ENCODE data around the gene TMEM119.
"Not testable (repeated sequence)": the region's sequence is repeated elsewhere in the genome, so short reads cannot be mapped to it uniquely, and the experiment has no call there.

Gene TMEM119

GRCh38 chr12:108595711-108596647 is 1.9 kb downstream of the TMEM119 start:
- in situ Hi-C loops (cut with HindIII; ENCODE audit: low sequenced_read_pairs): no loop called here
- no peak for TF ChIP-seq CTCF (IDR thresholded peaks at IDR 0.05; ENCODE audit: low read depth, low read length, missing control alignments)
- DNase-seq (ENCODE audit: low read depth): no peak
- H3K4me3 ChIP-seq (ENCODE audit: low read depth, low read length): peak overlapping the region; percentile 34

DNA sequence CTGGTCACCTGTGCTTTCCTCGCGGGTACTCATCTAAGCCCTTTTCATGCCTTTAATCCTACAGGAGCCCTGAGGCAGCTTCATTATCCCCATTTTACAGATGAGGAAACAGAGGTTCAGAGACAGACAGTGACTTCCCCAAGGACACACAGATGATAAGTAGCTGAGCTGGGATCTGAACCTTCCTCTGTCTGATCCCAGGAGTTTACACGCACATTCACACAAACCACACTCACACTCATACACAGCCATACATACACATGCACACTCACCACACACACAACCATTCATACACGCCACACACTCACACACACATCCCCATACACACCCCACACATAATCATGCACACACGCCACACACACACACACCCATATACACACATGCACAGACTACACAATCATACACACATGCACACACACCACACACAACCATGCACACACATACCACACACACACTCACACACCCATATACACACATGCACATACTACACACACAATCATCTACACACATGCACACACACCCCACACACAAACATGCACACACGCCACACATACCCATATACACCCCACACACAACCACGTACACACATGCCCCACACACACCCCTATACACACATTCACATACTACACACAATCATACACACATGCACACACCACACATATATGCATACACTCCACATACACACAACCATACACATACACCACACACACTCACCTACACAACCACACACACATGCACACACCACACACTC is 2.7 kb downstream of the TMEM119 start:
- no peak for DNase-seq (ENCODE audit: low read depth)
- H3K4me3 ChIP-seq (ENCODE audit: low read depth, low read length): peak overlapping the region; percentile 34
- TF ChIP-seq CTCF (IDR thresholded peaks at IDR 0.05; ENCODE audit: low read depth, low read length, missing control alignments): no peak
- in situ Hi-C loops (cut with HindIII; ENCODE audit: low sequenced_read_pairs): no loop called here

DNA sequence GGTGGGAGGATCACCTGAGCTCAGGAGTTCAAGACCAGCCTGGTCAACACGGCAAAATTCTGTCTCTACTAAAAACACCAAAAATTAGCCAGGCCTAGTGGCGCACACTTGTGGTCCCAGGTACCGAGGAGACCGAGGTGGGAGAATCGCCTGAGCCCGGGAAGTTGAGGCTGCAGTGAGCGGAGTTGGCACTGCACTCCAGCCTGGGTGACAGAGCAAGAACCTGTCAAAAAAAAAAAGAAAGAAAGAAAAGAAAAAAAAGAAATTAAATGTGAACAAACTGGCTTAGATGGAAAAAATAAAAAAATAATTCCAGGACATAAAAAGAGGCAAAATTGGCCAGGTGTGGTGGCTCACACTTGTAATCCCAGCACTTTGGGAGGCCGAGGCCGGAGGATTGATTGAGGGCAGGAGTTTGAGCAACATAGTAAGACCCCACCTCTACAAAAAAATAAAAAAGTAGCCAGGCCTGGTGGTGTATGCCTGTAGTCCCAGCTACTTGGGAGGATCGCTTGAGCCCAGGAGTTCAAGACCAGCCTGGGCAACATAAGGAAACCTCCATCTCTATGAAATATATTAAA is 3.5 kb downstream of the TMEM119 start:
- in situ Hi-C loops (cut with HindIII; ENCODE audit: low sequenced_read_pairs): no loop called here
- H3K4me3 ChIP-seq (ENCODE audit: low read depth, low read length): no peak overlapping the region
- TF ChIP-seq CTCF (IDR thresholded peaks at IDR 0.05; ENCODE audit: low read depth, low read length, missing control alignments): no peak

DNA sequence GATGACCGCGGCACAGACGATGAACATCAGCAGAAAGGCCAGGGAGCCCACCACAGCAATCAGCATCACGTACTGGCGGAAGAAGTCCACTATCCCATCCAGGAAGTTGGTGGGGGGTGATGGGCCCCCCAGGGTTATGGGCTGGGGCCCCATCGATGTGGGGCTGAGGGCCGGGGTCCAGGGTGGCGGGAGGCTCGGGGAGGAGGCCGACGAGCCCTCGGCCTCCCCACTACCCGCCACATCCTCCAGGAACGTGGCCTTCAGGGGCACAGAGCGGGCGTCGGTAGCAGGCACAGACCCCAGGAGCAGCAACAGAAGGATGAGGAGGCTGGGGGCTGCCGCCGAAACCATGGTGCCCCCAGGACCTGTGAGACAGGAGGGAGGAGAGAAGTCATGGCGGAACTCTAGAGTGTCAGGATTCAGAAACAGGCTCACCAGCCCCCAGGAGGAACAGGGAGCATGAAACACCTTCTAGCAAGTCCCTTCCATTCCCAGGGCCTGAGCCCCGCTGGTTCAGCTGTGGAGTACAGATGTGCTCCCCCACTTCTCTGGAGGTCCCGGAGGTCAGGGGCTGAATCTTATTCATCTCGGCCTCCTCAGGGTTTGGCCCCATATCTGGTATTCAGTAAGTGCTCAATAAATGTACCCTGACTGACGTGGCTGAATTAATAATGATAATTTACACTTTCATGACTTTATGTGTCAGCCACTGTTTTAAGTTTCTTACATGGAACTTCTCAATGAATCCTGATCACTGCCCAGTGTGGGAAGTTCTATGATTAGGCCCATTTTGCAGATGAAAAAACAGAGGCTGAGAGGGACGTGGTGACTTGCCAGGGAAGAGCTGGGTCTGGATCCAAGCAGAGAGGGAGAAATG is 5.6 kb downstream of the TMEM119 start:
- no peak for DNase-seq (ENCODE audit: low read depth)
- in situ Hi-C loops (cut with HindIII; ENCODE audit: low sequenced_read_pairs): no loop called here
- no peak overlapping the region for H3K4me3 ChIP-seq (ENCODE audit: low read depth, low read length)
- no peak for TF ChIP-seq CTCF (IDR thresholded peaks at IDR 0.05; ENCODE audit: low read depth, low read length, missing control alignments)

More for the DNA sequence above, 3.5 kb downstream of the TMEM119 start:
- no peak for DNase-seq (ENCODE audit: low read depth)

- in situ Hi-C loops (cut with HindIII; ENCODE audit: low sequenced_read_pairs): no loop called here
- no peak for TF ChIP-seq CTCF (IDR thresholded peaks at IDR 0.05; ENCODE audit: low read depth, low read length, missing control alignments)
Measured at GRCh38 chr12:108591267-108591980, 6.5 kb downstream of the TMEM119 start.

DNA sequence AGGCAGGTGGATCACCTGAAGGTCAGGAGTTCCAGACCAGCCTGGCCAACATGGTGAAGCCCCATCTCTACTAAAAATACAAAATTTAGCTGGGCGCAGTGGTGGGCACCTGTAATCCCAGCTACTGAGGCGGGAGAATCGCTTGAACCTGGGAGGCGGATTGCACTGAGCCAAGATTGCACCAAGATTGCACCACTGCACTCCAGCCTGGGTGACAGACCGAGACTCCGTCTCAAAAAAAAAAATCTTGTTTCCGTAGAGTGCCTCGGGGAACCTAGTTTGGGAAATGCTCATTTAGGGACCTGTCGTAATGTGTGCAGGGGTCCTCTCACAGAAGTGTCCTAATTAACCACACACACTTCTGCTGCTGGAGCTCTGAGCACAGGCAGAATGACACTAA is 7.4 kb downstream of the TMEM119 start:
- in situ Hi-C loops (cut with HindIII; ENCODE audit: low sequenced_read_pairs); H3K4me3 ChIP-seq (ENCODE audit: low read depth, low read length); DNase-seq (ENCODE audit: low read depth): not testable (repeated sequence)

More at GRCh38 chr12:108591267-108591980, 6.5 kb downstream of the TMEM119 start:
- DNase-seq (ENCODE audit: low read depth): no peak
- H3K4me3 ChIP-seq (ENCODE audit: low read depth, low read length): no peak overlapping the region
